Spleen (tissue), 11 donors: Measurements from ENCODE around the gene DLG5. TPM values are rescaled to one million over a fixed set of nuclear protein-coding genes. Genes with fewer than 3 reads are reported as not detected.

Experiments
- DNase-seq: peaks from one replicate; pipeline ENCODE4 v3.0.0-alpha.2; 2020
- H3K27ac ChIP-seq, 8 donors: fragments of 200-600 bp; sonication (generic) in 7 of 8; 1 replicate in 4 of 8; 2 replicates in 4 of 8; pipeline versions ENCODE4 v1.5.0 to v1.8.0; 2016 to 2021; ENCODE audit warnings: inconsistent platforms in 4 of 8, mild to moderate bottlenecking in 4 of 8, moderate library complexity in 1 of 8
- H3K27me3 ChIP-seq, 7 donors: fragments of 200-600 bp; sonication (generic) in 6 of 7; replicated peaks in 1 of 7; 1 replicate in 4 of 7; 2 replicates in 3 of 7; pipeline versions ENCODE4 v1.5.0 to v1.8.0; 2016 to 2021; ENCODE audit warnings: inconsistent platforms in 3 of 7, mild to moderate bottlenecking in 1 of 7
- H3K36me3 ChIP-seq, 6 donors: fragments of 200-600 bp; sonication (generic) in 5 of 6; 1 replicate in 4 of 6; 2 replicates in 2 of 6; pipeline versions ENCODE4 v1.5.0 to v1.8.0; 2016 to 2021; ENCODE audit warnings: inconsistent platforms in 2 of 6
- H3K4me1 ChIP-seq, 6 donors: fragments of 200-600 bp; sonication (generic) in 5 of 6; 1 replicate in 3 of 6; 2 replicates in 3 of 6; pipeline versions ENCODE4 v1.5.0 to v1.8.0; 2016 to 2021; ENCODE audit warnings: inconsistent platforms in 3 of 6
- H3K4me3 ChIP-seq, 8 donors: fragments of 200-600 bp; sonication (generic) in 7 of 8; 1 replicate in 4 of 8; 2 replicates in 4 of 8; pipeline versions ENCODE4 v1.5.0 to v1.8.0; 2016 to 2021; ENCODE audit warnings: inconsistent platforms in 4 of 8, mild to moderate bottlenecking in 4 of 8, moderate library complexity in 2 of 8
- H3K9me3 ChIP-seq, 8 donors: fragments of 200-600 bp; sonication (generic) in 7 of 8; 1 replicate in 4 of 8; 2 replicates in 4 of 8; pipeline versions ENCODE4 v1.5.0 to v1.8.0; 2016 to 2021; ENCODE audit warnings: inconsistent platforms in 4 of 8
- POLR2A ChIP-seq, 3 donors: fragments of 450-650 bp; IDR thresholded peaks; one replicate each; pipeline ENCODE4 v1.5.1; 2017; ENCODE audit warnings: antibody characterized with exemption in 3 of 3, mild to moderate bottlenecking in 1 of 3
- POLR2AphosphoS5 ChIP-seq, 3 donors: sonication (generic); formaldehyde crosslinking; IDR thresholded peaks; one replicate each; pipeline ENCODE4 v1.5.1; 2017; ENCODE audit warnings: antibody characterized with exemption in 3 of 3
- WGBS, 5 donors: extraction: QIAGEN DNeasy Blood & Tissue Kit in 3 of 5; methylation state at CpG; one replicate each; pipeline versions ENCODE4 v1.1.5 to v1.1.7; 2013 to 2018; 5-methylcytosine and 5-hydroxymethylcytosine counted together
- intact Hi-C: fragments of 100-400 bp; cut with DNase I; formaldehyde crosslinking; loops from one replicate; pipeline ENCODE4 v1.15.0; 2023; ENCODE audit warnings: low total_unique reads
- polyA plus RNA-seq, 3 donors: library from polyadenylated mRNA; stranded (reverse); fragments of 200-250 nt; gene quantifications; one replicate each; pipeline ENCODE4 v1.2.1, GENCODE V29; 2013
- total RNA-seq, 7 donors: library from RNA; depleted of rRNA in 3 of 7; stranded (reverse); fragments of >200 nt in 3 of 7; fragmentation: NEBNext Ultra II Directional in 4 of 7; extraction: Animal tissue kit (Norgen Biotek cat#: 25700) in 4 of 7; gene quantifications; one replicate each; pipeline versions ENCODE4 v1.1.0 to v1.2.1, GENCODE V29; 2016 to 2021
- TF ChIP-seq, protein P1 (sequence below), 11 experiments: fragments of 200-600 bp in 7 of 11; fragments of 450-650 bp in 4 of 11; sonication (generic) in 4 of 11; IDR thresholded peaks in 8 of 11; conservative IDR thresholded peaks in 3 of 11; 1 replicate in 7 of 11; 2 replicates in 4 of 11; pipeline versions ENCODE4 v1.4.0 to v1.8.0; 2016 to 2021; ENCODE audit warnings: antibody characterized with exemption in 11 of 11, inconsistent platforms in 4 of 11, mild to moderate bottlenecking in 1 of 11
- donor health status: healthy with polysubstance abuse.
- donor health status: DM: no; HTN: no; CAD: no; lungs with moderate emphysema.
- donor health status: DM: no; HTN: no; CAD: no.
- donor health status: Bipolar disorder and iron deficiency.
- donor health status: healthy.
- donor health status: DM: no; HTN: no; CAD: no.
- donor health status: DM: yes; HTN: yes; CAD: no.

The DLG5 gene
- total and polyA plus RNA-seq, 10 donors = 2.0 to 14.4 (median 8.8) TPM

- H3K4me3 ChIP-seq = no peak overlapping the region
- intact Hi-C loops = no loop called here
- TF ChIP-seq, protein P1, sequence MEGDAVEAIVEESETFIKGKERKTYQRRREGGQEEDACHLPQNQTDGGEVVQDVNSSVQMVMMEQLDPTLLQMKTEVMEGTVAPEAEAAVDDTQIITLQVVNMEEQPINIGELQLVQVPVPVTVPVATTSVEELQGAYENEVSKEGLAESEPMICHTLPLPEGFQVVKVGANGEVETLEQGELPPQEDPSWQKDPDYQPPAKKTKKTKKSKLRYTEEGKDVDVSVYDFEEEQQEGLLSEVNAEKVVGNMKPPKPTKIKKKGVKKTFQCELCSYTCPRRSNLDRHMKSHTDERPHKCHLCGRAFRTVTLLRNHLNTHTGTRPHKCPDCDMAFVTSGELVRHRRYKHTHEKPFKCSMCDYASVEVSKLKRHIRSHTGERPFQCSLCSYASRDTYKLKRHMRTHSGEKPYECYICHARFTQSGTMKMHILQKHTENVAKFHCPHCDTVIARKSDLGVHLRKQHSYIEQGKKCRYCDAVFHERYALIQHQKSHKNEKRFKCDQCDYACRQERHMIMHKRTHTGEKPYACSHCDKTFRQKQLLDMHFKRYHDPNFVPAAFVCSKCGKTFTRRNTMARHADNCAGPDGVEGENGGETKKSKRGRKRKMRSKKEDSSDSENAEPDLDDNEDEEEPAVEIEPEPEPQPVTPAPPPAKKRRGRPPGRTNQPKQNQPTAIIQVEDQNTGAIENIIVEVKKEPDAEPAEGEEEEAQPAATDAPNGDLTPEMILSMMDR (IDR thresholded peaks at IDR 0.05 in 8 of 11, conservative IDR thresholded peaks at IDR 0.05 in 3 of 11) = no peak
- TF ChIP-seq POLR2AphosphoS5 (IDR thresholded peaks at IDR 0.05) (no peak), POLR2A (IDR thresholded peaks at IDR 0.05) (no peak)
- no peaks in the 10 kb centered on the region for H3K36me3 ChIP-seq
- no peaks in the 10 kb centered on the region for H3K9me3 ChIP-seq
- H3K27ac ChIP-seq = no peak overlapping the region
- DNase-seq = no peak
- H3K27me3 ChIP-seq = peaks cover 0 to 26% (median 3%) of the 10 kb centered on the region in 7 donors
- WGBS, 5 donors = 79 to 88% (median 85%) methylated on average over 4 of the region's 4 CpGs
- peaks cover 0 to 4% (median 0%) of the 10 kb centered on the region in 6 donors for H3K4me1 ChIP-seq
Measured at GRCh38 chr10:77919713-77920108, 6.8 kb downstream of the DLG5 start.

DNA sequence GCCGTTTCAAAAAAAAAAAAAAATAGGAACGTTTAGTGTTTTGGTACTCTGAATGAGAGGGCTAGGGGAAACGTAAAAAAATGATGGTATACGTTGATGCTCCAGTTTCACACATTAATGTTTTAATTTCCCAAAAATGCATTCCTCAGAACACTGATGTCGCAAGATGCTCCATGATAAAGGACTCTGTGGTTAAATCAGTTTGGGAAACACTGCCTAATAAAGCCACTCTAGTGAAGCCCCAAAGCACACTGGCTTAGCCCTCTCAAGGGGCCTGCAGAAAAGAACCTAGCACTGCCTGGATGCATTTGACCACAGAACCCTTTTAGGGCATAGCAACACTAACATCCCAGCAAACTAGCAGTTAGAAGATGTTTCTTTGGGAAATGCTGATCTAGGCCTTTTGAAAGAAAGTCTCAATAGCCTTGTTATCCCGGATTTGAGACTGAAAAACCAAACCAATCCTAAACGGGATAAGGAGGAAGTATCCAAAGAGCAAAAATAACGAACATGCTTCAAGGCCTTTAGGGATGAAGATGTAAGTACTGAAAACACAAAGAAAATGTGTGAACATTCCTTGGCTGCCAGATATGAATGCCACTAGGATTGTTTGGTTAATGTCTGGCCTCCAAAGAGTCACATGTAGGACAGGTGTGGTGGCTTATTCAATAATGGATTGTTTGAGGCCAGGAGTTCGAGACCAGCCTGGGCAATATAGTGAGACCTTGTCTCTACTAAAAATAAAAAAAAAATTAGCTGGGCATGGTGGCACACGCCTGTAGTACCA is 11.0 kb downstream of the DLG5 start:
- 76 to 89% (median 86%) methylated on average over 10 of the region's 10 CpGs for WGBS, 5 donors
- TF ChIP-seq POLR2A (IDR thresholded peaks at IDR 0.05) (no peak), POLR2AphosphoS5 (IDR thresholded peaks at IDR 0.05) (no peak)
- TF ChIP-seq, protein P1 (IDR thresholded peaks at IDR 0.05 in 8 of 11, conservative IDR thresholded peaks at IDR 0.05 in 3 of 11) = no peak
- Histone ChIP-seq H3K27ac (no peak overlapping the region), H3K4me3 (no peak overlapping the region), H3K9me3 (no peaks in the 10 kb centered on the region), H3K4me1 (no peaks in the 10 kb centered on the region), H3K36me3 (no peaks in the 10 kb centered on the region), H3K27me3 (no peaks in the 10 kb centered on the region)
- intact Hi-C loops = no loop called here
- no peak for DNase-seq

- Histone ChIP-seq H3K9me3 (no peaks in the 10 kb centered on the region), H3K4me3 (no peak overlapping the region), H3K27ac (no peak overlapping the region), H3K4me1 (peaks cover 0 to 6% (median 0%) of the 10 kb centered on the region in 6 donors), H3K36me3 (no peaks in the 10 kb centered on the region), H3K27me3 (no peaks in the 10 kb centered on the region)
- intact Hi-C loops = no loop called here
- no peak for TF ChIP-seq POLR2A (IDR thresholded peaks at IDR 0.05)
- TF ChIP-seq, protein P1 (IDR thresholded peaks at IDR 0.05 in 8 of 11, conservative IDR thresholded peaks at IDR 0.05 in 3 of 11) = no peak
- no peak for TF ChIP-seq POLR2AphosphoS5 (IDR thresholded peaks at IDR 0.05)
- WGBS, 5 donors = 66 to 80% (median 75%) methylated on average over 4 of the region's 4 CpGs
- DNase-seq = no peak
Measured at GRCh38 chr10:77913090-77913489, 13.5 kb downstream of the DLG5 start.

DNA sequence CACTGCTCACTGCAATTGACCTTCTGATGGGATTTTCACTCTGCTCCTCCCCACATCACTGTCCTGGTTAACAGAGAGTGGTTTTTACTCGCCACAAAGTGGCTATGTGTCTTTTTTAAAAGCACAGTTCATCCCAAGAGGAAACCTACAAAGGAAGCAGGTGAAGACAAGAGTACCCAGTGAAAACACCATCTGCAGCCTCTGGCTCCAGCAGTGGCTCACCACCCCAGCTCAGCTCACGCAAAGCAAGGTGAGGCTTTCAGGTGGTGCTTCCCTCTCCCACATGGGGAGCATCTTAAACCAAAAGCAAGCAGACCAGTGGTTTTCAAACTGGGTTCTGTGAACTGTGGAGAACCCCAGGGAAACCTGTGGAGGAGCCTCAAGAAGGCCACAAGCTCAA is 14.0 kb downstream of the DLG5 start:
- H3K27me3 ChIP-seq = no peaks in the 10 kb centered on the region
- no peaks in the 10 kb centered on the region for H3K9me3 ChIP-seq
- 34 to 66% (median 50%) methylated on average over 2 of the region's 2 CpGs for WGBS, 5 donors
- H3K4me3 ChIP-seq = no peak overlapping the region
- no peaks in the 10 kb centered on the region for H3K36me3 ChIP-seq
- DNase-seq = no peak
- no peak overlapping the region for H3K27ac ChIP-seq
- peaks cover 0 to 6% (median 0%) of the 10 kb centered on the region in 6 donors for H3K4me1 ChIP-seq
- TF ChIP-seq POLR2A (IDR thresholded peaks at IDR 0.05) = no peak
- TF ChIP-seq, protein P1 (IDR thresholded peaks at IDR 0.05 in 8 of 11, conservative IDR thresholded peaks at IDR 0.05 in 3 of 11) = no peak
- no peak for TF ChIP-seq POLR2AphosphoS5 (IDR thresholded peaks at IDR 0.05)
- intact Hi-C loops = no loop called here
